Loucy (cell line): ENCODE data around the gene PAK4.

Experiments used
- H2AFZ ChIP-seq: fragments of 200-600 bp; sonication (generic); 2 replicates; pipeline ENCODE4 v1.6.0; 2016; ENCODE audit warnings: antibody characterized with exemption, mild to moderate bottlenecking, low read length, moderate library complexity
- H3F3A ChIP-seq: fragments of 200-600 bp; 2 replicates; pipeline ENCODE4 v1.6.0; 2016; ENCODE audit warnings: antibody characterized with exemption, low read depth, mild to moderate bottlenecking
- H3K27me3 ChIP-seq: fragments of 200-600 bp; sonication (generic); 2 replicates; pipeline ENCODE4 v1.6.1; 2014; ENCODE audit warnings: low read length, mild to moderate bottlenecking; ENCODE audit not compliant: insufficient read depth, poor library complexity, severe bottlenecking
- H3K36me3 ChIP-seq: fragments of 200-600 bp; sonication (generic); 2 replicates; pipeline ENCODE4 v1.6.1; 2016; ENCODE audit warnings: low read length; ENCODE audit not compliant: insufficient read depth
- H3K4me1 ChIP-seq: fragments of 200-600 bp; sonication (generic); 2 replicates; pipeline ENCODE4 v1.5.1; 2014; ENCODE audit warnings: low read length, mild to moderate bottlenecking; ENCODE audit not compliant: insufficient read depth, poor library complexity, severe bottlenecking
- H3K4me2 ChIP-seq: fragments of 200-600 bp; sonication (generic); 2 replicates; pipeline ENCODE4 v1.6.0; 2014; ENCODE audit warnings: antibody characterized with exemption, low read length, low read depth, mild to moderate bottlenecking; ENCODE audit not compliant: poor library complexity, severe bottlenecking
- H3K4me3 ChIP-seq: fragments of 200-600 bp; sonication (generic); 2 replicates; pipeline ENCODE4 v1.5.1; 2014; ENCODE audit warnings: low read length, mild to moderate bottlenecking, mixed read lengths; ENCODE audit not compliant: poor library complexity, severe bottlenecking
- H3K79me2 ChIP-seq: fragments of 200-600 bp; sonication (generic); 2 replicates; pipeline ENCODE4 v1.6.1; 2014; ENCODE audit warnings: low read length; ENCODE audit not compliant: insufficient read depth
- H3K9ac ChIP-seq: fragments of 200-600 bp; sonication (generic); 2 replicates; pipeline ENCODE4 v1.6.0; 2014; ENCODE audit warnings: mild to moderate bottlenecking, low read depth, low read length, moderate library complexity; ENCODE audit not compliant: poor library complexity, severe bottlenecking
- H3K9me2 ChIP-seq: fragments of 200-600 bp; sonication (generic); replicated peaks from 2 replicates; pipeline ENCODE4 v1.6.1; 2016; ENCODE audit warnings: low read depth, low read length, mixed read lengths
- H3K9me3 ChIP-seq: fragments of 200-600 bp; sonication (generic); 2 replicates; pipeline ENCODE4 v1.6.1; 2014; ENCODE audit warnings: mild to moderate bottlenecking, antibody characterized with exemption, low read length, low read depth; ENCODE audit not compliant: insufficient read depth
- H4K20me1 ChIP-seq: fragments of 200-600 bp; sonication (generic); 2 replicates; pipeline ENCODE4 v1.6.0; 2014; ENCODE audit warnings: antibody characterized with exemption, low read length, mild to moderate bottlenecking; ENCODE audit not compliant: insufficient read depth, poor library complexity, severe bottlenecking
- CTCF ChIP-seq: fragments of 200-600 bp; sonication (generic); conservative IDR thresholded peaks from 2 replicates; pipeline ENCODE4 v1.5.1; 2014; ENCODE audit warnings: mild to moderate bottlenecking, antibody characterized with exemption, low read length
- EZH2phosphoT487 ChIP-seq: fragments of 200-600 bp; IDR thresholded peaks from 2 replicates; pipeline ENCODE4 v1.6.1; 2018; ENCODE audit warnings: antibody characterized with exemption, mild to moderate bottlenecking, moderate library complexity, borderline replicate concordance

Gene PAK4

GRCh38 chr19:39080431-39080830 is 45.2 kb upstream of the PAK4 start:
- Histone ChIP-seq H3K4me3 (no peak overlapping the region), H2AFZ (no peak overlapping the region), H3F3A (no peaks in the 10 kb centered on the region), H3K27me3 (no peaks in the 10 kb centered on the region), H3K9ac (no peak overlapping the region), H4K20me1 (no peaks in the 10 kb centered on the region), H3K9me2 (no peaks in the 10 kb centered on the region), H3K36me3 (no peaks in the 10 kb centered on the region), H3K4me2 (no peak overlapping the region), H3K79me2 (no peaks in the 10 kb centered on the region), H3K4me1 (no peaks in the 10 kb centered on the region), H3K9me3 (no peaks in the 10 kb centered on the region)
- no peak for TF ChIP-seq EZH2phosphoT487
- no peak for TF ChIP-seq CTCF

GRCh38 chr19:39082167-39082566 is 43.4 kb upstream of the PAK4 start:
- Histone ChIP-seq H3K4me2 (no peak overlapping the region), H3K9me2 (no peaks in the 10 kb centered on the region), H3K4me1 (no peaks in the 10 kb centered on the region), H4K20me1 (no peaks in the 10 kb centered on the region), H3K4me3 (no peak overlapping the region), H3K9ac (no peak overlapping the region), H2AFZ (no peak overlapping the region), H3K9me3 (no peaks in the 10 kb centered on the region), H3K36me3 (no peaks in the 10 kb centered on the region), H3K79me2 (no peaks in the 10 kb centered on the region), H3F3A (no peaks in the 10 kb centered on the region), H3K27me3 (no peaks in the 10 kb centered on the region)
- TF ChIP-seq EZH2phosphoT487 (no peak), CTCF (no peak)

GRCh38 chr19:39082745-39083598 is 42.6 kb upstream of the PAK4 start:
- H3K9ac ChIP-seq = no peak overlapping the region
- no peaks in the 10 kb centered on the region for H3K36me3 ChIP-seq
- TF ChIP-seq EZH2phosphoT487 (no peak), CTCF (no peak)
- no peaks in the 10 kb centered on the region for H3K79me2 ChIP-seq
- H4K20me1 ChIP-seq = no peaks in the 10 kb centered on the region
- H3K27me3 ChIP-seq = no peaks in the 10 kb centered on the region
- H3K4me1 ChIP-seq = no peaks in the 10 kb centered on the region
- H3K4me2 ChIP-seq = no peak overlapping the region
- H3K9me2 ChIP-seq = no peaks in the 10 kb centered on the region
- no peaks in the 10 kb centered on the region for H3F3A ChIP-seq
- H3K9me3 ChIP-seq = no peaks in the 10 kb centered on the region
- no peak overlapping the region for H3K4me3 ChIP-seq
- H2AFZ ChIP-seq = no peak overlapping the region
